LNCAP (cell line): ENCODE measurements around the gene NSMCE1.

Experiments used
- CTCF ChIP-seq: fragments of 450-650 bp; IDR thresholded peaks from 2 replicates; pipeline ENCODE4 v1.5.1; 2017; ENCODE audit warnings: mild to moderate bottlenecking

Gene NSMCE1

GRCh38 chr16:27313422-27314160 is 45.0 kb upstream of the NSMCE1 start, which contains the start of gene IL4R:
Gene IL4R, plus strand, starts transcription at chr16:27313974. Its CDS starts 26,230 bp downstream, at chr16:27340204.
- no peak for TF ChIP-seq CTCF

DNA sequence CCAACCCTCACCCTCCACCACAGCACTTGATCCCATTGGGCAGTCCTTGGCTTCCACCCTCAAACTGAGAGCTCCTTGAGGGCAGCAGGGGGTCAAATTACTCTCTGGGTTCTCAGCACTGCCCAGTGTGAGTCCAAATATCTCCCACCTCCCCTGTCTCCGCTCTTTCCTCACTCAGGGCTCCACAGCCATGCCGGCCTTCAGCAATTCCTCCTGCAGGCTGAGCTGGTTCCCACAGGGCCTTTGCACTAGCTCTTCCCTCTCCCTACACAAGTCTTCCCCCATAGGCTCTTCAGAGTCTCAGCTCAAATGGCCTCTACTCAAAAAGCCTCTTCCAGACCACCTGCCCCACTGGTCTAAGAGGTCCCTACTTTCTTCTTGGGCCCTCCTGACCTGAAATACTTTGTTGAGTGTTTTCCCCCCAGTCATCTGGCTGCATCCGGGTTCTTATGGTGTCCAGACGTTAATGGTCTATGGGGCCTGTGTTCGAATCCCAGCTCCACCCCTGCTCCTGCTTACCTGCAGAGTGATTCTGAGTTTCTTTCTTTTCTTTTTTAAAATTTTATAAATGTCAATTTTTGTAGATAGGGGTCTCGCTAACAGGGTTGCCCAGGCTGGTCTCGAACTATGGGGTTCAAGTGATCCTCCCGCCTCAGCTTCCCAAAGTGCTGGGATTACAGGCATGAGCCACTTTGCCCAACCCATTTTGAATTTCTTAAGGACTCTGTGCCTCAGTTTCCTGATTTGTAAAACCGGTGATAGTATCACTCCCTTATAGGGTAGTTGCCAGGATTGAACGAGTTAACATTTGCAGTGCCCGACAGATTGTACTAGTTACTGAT is 44.2 kb upstream of the NSMCE1 start:
- TF ChIP-seq CTCF = no peak

DNA sequence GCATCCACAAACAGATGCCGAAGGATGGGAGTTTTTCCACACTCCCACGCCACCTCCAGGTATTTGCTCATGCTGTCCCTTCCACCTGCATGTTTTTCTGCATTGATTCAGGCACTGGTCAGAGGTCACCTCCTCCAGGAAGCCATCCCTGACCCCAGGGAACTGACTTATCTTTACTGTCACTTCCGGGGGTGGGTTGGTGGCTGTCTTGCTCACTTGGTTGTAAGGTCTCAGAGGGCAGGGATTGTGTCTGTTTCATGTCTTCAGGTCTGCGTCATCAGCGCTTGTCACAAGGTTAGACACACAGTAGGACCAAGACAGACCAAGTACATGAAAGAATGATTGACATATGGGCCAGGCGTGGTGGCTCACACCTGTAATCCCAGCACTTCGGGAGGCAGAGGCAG is 43.3 kb upstream of the NSMCE1 start:
- no peak for TF ChIP-seq CTCF

- no peak for TF ChIP-seq CTCF
Observed at GRCh38 chr16:27311448-27311830, 42.9 kb upstream of the NSMCE1 start.

DNA sequence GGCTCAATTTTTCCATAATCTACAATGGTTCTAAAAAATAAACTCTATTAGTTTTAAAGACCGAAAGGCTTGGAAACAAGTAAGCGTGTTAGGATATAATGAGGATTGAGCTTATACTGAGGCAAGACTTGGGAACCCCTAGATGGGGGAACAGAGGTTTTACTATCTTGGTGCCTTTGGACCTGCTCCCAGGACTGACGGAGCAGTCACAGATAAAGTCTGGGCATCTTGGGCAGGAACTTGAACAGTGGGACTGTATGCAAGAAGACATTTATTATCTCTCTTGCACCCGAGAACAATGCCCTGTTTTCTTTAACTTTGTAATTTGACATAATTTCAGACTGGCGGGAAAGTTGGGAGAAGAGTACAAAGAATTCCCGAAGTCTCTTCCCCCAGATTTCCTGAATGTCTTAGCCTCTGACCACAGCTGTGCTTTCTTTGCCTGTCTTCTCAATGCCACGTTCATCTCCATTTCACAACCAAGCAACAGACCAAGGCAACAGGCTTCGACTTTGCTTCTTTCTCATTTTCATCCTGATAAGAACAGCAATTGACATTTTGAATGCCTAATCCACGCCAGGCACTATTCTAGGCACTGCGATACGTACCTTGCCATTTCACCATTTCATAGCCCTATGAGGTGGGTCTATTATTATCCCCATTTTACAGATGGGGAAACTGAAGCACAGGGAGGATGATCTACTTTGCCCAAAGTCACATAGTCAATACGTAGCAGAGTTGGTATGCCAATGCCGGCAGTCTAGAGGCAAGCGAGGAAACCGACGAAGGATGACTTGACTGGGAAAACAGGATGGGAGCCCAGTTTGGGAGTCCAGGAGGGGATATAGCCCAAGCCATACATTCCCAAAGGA is 42.2 kb upstream of the NSMCE1 start:
- TF ChIP-seq CTCF = no peak

GRCh38 chr16:27308792-27309191 is 40.2 kb upstream of the NSMCE1 start:
- no peak for TF ChIP-seq CTCF

DNA sequence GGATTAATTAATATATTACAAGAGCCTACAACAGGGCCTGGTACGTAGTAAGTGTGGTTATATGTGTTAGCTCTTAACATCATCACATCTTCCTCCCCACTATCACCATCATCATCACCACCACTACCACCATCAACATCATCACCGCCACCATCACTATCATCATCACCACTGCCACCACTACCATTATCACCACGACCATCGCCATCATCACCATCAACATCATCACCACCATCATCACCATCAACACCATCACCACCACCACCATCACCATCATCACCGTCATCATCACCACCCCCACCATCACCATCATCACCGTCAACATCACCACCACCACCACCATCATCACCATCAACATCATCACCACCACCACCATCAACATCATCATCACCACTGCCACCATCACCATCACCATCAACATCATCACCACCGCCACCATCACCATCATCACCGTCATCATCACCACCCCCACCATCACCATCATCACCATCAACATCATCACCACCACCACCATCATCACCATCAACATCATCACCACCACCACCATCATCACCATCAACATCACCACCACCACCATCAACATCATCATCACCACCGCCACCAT is 37.4 kb upstream of the NSMCE1 start:
- no peak for TF ChIP-seq CTCF
